WTC11 (cell line): ENCODE results near the gene CNTNAP2. TPM values are rescaled to one million over a fixed set of nuclear protein-coding genes. Genes with fewer than 3 reads are reported as not detected.
A peak's percentile ranks its signal among the peaks of the same experiment; 100 is the strongest.

Source experiments
- ATAC-seq: fragments of 200-7000 bp; cut with Tn5 transposase; 2 replicates; pipeline ENCODE4 v1.10.0; 2021; ENCODE audit warnings: mild to moderate bottlenecking, moderate library complexity
- CTCF ChIA-PET: fragments of 300-600 bp; sonication (Branson Sonifier 250); formaldehyde crosslinking; loops from one replicate; lab custom pipeline; 2021; ENCODE audit warnings: antibody characterized with exemption; lab: Charles Lee
- POLR2A ChIA-PET: fragments of 350-600 bp; sonication (Branson Sonifier 250); formaldehyde crosslinking; loops from one replicate; lab custom pipeline; 2021; ENCODE audit warnings: antibody characterized with exemption; lab: Charles Lee
- DNase-seq: peaks from one replicate; pipeline ENCODE4 v3.0.0; 2021; ENCODE audit warnings: low spot score
- H3K27ac Mint-ChIP-seq: 2 replicates; pipeline ENCODE4 v1.8.0; 2021; ENCODE audit warnings: mixed read lengths
- H3K27me3 Mint-ChIP-seq: 2 replicates; pipeline ENCODE4 v1.8.0; 2021; ENCODE audit warnings: low read depth, mild to moderate bottlenecking, moderate library complexity, mixed read lengths
- H3K36me3 Mint-ChIP-seq: 2 replicates; pipeline ENCODE4 v1.8.0; 2021; ENCODE audit warnings: mixed read lengths
- H3K4me1 Mint-ChIP-seq: 2 replicates; pipeline ENCODE4 v1.8.0; 2022; ENCODE audit warnings: mixed read lengths
- H3K4me3 Mint-ChIP-seq: 2 replicates; pipeline ENCODE4 v1.8.0; 2021; ENCODE audit warnings: mild to moderate bottlenecking, moderate library complexity, mixed read lengths
- H3K9me3 Mint-ChIP-seq: 2 replicates; pipeline ENCODE4 v1.8.0; 2021; ENCODE audit warnings: mixed read lengths
- AR ChIP-seq: fragments of 250-450 bp; sonication (Bioruptor Pico); IDR thresholded peaks from 2 replicates; pipeline ENCODE4 v1.9.0; 2021; ENCODE audit warnings: mild to moderate bottlenecking
- ETV6 ChIP-seq: sonication (generic); formaldehyde crosslinking; IDR thresholded peaks from 2 replicates; pipeline ENCODE4 v1.8.1; 2022; ENCODE audit warnings: mild to moderate bottlenecking, missing genetic modification reagents
- MYBL2 ChIP-seq: sonication (generic); formaldehyde crosslinking; IDR thresholded peaks from 2 replicates; pipeline ENCODE4 v1.8.1; 2023; ENCODE audit warnings: mild to moderate bottlenecking, moderate library complexity, missing genetic modification reagents
- NFE2L1 ChIP-seq: sonication (generic); formaldehyde crosslinking; IDR thresholded peaks from 2 replicates; pipeline ENCODE4 v1.8.1; 2023; ENCODE audit warnings: missing genetic modification reagents
- RORB ChIP-seq: fragments of 250-450 bp; sonication (Bioruptor Pico); IDR thresholded peaks from 2 replicates; pipeline ENCODE4 v1.9.0; 2021; ENCODE audit warnings: mild to moderate bottlenecking
- SOX15 ChIP-seq: fragments of 250-450 bp; sonication (Bioruptor Pico); IDR thresholded peaks from 2 replicates; pipeline ENCODE4 v1.9.0; 2021; ENCODE audit warnings: mild to moderate bottlenecking
- ZNF232 ChIP-seq: sonication (generic); formaldehyde crosslinking; IDR thresholded peaks from 2 replicates; pipeline ENCODE4 v1.8.0; 2022; ENCODE audit warnings: mild to moderate bottlenecking, missing genetic modification reagents
- total RNA-seq: library from RNA; stranded (reverse); gene quantifications from 3 replicates; pipeline ENCODE4 v1.2.3, GENCODE V29; 2021
- TF ChIP-seq, protein P1 (sequence below): sonication (generic); formaldehyde crosslinking; IDR thresholded peaks from 2 replicates; pipeline ENCODE4 v1.8.1; 2023; ENCODE audit warnings: mild to moderate bottlenecking, missing genetic modification reagents, borderline replicate concordance
- TF ChIP-seq, protein P2 (sequence below): sonication (generic); formaldehyde crosslinking; IDR thresholded peaks from 2 replicates; pipeline ENCODE4 v1.8.1; 2023; ENCODE audit warnings: mild to moderate bottlenecking, missing genetic modification reagents
- TF ChIP-seq, protein P3 (sequence below): sonication (generic); formaldehyde crosslinking; IDR thresholded peaks from 2 replicates; pipeline ENCODE4 v1.8.0; 2022; ENCODE audit warnings: mild to moderate bottlenecking, missing genetic modification reagents
- TF ChIP-seq, protein P4 (sequence below): fragments of 250-450 bp; sonication (Bioruptor Pico); IDR thresholded peaks from 2 replicates; pipeline ENCODE4 v1.9.0; 2021; ENCODE audit warnings: mild to moderate bottlenecking, borderline replicate concordance
- TF ChIP-seq, protein P5 (sequence below): sonication (generic); formaldehyde crosslinking; IDR thresholded peaks from 2 replicates; pipeline ENCODE4 v1.8.0; 2023; ENCODE audit warnings: missing genetic modification reagents, mild to moderate bottlenecking, borderline replicate concordance

The CNTNAP2 gene
- total RNA-seq, 1 experiment from 2014 or later = 63.8 TPM

DNA sequence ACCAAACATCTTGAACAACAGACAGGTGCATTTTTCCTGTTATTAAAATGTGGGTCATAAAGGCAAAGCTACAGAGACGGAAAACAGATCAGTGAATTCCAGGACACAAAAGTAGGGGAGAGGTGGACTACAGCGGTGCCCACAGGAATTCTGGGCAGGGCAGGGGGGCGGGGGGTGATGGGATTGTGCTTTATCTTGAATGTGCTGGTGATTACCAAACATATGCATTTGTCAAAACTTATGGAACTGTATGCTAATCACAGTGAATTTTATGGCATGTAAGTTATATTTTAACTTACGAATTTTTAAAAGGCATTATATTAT lies 519.4 kb downstream of the CNTNAP2 start:
- TF ChIP-seq, protein P1, sequence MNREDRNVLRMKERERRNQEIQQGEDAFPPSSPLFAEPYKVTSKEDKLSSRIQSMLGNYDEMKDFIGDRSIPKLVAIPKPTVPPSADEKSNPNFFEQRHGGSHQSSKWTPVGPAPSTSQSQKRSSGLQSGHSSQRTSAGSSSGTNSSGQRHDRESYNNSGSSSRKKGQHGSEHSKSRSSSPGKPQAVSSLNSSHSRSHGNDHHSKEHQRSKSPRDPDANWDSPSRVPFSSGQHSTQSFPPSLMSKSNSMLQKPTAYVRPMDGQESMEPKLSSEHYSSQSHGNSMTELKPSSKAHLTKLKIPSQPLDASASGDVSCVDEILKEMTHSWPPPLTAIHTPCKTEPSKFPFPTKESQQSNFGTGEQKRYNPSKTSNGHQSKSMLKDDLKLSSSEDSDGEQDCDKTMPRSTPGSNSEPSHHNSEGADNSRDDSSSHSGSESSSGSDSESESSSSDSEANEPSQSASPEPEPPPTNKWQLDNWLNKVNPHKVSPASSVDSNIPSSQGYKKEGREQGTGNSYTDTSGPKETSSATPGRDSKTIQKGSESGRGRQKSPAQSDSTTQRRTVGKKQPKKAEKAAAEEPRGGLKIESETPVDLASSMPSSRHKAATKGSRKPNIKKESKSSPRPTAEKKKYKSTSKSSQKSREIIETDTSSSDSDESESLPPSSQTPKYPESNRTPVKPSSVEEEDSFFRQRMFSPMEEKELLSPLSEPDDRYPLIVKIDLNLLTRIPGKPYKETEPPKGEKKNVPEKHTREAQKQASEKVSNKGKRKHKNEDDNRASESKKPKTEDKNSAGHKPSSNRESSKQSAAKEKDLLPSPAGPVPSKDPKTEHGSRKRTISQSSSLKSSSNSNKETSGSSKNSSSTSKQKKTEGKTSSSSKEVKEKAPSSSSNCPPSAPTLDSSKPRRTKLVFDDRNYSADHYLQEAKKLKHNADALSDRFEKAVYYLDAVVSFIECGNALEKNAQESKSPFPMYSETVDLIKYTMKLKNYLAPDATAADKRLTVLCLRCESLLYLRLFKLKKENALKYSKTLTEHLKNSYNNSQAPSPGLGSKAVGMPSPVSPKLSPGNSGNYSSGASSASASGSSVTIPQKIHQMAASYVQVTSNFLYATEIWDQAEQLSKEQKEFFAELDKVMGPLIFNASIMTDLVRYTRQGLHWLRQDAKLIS (CRISPR knock-in tag) = no peak
- TF ChIP-seq, protein P2, sequence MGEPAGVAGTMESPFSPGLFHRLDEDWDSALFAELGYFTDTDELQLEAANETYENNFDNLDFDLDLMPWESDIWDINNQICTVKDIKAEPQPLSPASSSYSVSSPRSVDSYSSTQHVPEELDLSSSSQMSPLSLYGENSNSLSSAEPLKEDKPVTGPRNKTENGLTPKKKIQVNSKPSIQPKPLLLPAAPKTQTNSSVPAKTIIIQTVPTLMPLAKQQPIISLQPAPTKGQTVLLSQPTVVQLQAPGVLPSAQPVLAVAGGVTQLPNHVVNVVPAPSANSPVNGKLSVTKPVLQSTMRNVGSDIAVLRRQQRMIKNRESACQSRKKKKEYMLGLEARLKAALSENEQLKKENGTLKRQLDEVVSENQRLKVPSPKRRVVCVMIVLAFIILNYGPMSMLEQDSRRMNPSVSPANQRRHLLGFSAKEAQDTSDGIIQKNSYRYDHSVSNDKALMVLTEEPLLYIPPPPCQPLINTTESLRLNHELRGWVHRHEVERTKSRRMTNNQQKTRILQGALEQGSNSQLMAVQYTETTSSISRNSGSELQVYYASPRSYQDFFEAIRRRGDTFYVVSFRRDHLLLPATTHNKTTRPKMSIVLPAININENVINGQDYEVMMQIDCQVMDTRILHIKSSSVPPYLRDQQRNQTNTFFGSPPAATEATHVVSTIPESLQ (CRISPR knock-in tag) = no peak
- TF ChIP-seq ETV6 (CRISPR knock-in tag) = no peak
- no peak for TF ChIP-seq SOX15 (CRISPR knock-in tag)
- no peak for TF ChIP-seq ZNF232
- no peak for TF ChIP-seq RORB (CRISPR knock-in tag)
- TF ChIP-seq, protein P3, sequence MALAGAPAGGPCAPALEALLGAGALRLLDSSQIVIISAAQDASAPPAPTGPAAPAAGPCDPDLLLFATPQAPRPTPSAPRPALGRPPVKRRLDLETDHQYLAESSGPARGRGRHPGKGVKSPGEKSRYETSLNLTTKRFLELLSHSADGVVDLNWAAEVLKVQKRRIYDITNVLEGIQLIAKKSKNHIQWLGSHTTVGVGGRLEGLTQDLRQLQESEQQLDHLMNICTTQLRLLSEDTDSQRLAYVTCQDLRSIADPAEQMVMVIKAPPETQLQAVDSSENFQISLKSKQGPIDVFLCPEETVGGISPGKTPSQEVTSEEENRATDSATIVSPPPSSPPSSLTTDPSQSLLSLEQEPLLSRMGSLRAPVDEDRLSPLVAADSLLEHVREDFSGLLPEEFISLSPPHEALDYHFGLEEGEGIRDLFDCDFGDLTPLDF (CRISPR knock-in tag) = no peak
- TF ChIP-seq AR = no peak
- TF ChIP-seq, protein P4, sequence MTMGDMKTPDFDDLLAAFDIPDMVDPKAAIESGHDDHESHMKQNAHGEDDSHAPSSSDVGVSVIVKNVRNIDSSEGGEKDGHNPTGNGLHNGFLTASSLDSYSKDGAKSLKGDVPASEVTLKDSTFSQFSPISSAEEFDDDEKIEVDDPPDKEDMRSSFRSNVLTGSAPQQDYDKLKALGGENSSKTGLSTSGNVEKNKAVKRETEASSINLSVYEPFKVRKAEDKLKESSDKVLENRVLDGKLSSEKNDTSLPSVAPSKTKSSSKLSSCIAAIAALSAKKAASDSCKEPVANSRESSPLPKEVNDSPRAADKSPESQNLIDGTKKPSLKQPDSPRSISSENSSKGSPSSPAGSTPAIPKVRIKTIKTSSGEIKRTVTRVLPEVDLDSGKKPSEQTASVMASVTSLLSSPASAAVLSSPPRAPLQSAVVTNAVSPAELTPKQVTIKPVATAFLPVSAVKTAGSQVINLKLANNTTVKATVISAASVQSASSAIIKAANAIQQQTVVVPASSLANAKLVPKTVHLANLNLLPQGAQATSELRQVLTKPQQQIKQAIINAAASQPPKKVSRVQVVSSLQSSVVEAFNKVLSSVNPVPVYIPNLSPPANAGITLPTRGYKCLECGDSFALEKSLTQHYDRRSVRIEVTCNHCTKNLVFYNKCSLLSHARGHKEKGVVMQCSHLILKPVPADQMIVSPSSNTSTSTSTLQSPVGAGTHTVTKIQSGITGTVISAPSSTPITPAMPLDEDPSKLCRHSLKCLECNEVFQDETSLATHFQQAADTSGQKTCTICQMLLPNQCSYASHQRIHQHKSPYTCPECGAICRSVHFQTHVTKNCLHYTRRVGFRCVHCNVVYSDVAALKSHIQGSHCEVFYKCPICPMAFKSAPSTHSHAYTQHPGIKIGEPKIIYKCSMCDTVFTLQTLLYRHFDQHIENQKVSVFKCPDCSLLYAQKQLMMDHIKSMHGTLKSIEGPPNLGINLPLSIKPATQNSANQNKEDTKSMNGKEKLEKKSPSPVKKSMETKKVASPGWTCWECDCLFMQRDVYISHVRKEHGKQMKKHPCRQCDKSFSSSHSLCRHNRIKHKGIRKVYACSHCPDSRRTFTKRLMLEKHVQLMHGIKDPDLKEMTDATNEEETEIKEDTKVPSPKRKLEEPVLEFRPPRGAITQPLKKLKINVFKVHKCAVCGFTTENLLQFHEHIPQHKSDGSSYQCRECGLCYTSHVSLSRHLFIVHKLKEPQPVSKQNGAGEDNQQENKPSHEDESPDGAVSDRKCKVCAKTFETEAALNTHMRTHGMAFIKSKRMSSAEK (CRISPR knock-in tag) = no peak
- no peak for TF ChIP-seq MYBL2
- no peak for TF ChIP-seq NFE2L1 (CRISPR knock-in tag)
- TF ChIP-seq, protein P5, sequence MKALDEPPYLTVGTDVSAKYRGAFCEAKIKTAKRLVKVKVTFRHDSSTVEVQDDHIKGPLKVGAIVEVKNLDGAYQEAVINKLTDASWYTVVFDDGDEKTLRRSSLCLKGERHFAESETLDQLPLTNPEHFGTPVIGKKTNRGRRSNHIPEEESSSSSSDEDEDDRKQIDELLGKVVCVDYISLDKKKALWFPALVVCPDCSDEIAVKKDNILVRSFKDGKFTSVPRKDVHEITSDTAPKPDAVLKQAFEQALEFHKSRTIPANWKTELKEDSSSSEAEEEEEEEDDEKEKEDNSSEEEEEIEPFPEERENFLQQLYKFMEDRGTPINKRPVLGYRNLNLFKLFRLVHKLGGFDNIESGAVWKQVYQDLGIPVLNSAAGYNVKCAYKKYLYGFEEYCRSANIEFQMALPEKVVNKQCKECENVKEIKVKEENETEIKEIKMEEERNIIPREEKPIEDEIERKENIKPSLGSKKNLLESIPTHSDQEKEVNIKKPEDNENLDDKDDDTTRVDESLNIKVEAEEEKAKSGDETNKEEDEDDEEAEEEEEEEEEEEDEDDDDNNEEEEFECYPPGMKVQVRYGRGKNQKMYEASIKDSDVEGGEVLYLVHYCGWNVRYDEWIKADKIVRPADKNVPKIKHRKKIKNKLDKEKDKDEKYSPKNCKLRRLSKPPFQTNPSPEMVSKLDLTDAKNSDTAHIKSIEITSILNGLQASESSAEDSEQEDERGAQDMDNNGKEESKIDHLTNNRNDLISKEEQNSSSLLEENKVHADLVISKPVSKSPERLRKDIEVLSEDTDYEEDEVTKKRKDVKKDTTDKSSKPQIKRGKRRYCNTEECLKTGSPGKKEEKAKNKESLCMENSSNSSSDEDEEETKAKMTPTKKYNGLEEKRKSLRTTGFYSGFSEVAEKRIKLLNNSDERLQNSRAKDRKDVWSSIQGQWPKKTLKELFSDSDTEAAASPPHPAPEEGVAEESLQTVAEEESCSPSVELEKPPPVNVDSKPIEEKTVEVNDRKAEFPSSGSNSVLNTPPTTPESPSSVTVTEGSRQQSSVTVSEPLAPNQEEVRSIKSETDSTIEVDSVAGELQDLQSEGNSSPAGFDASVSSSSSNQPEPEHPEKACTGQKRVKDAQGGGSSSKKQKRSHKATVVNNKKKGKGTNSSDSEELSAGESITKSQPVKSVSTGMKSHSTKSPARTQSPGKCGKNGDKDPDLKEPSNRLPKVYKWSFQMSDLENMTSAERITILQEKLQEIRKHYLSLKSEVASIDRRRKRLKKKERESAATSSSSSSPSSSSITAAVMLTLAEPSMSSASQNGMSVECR = no peak
- peak overlapping the region; percentile 93 for H3K27ac Mint-ChIP-seq

More for the DNA sequence above, 519.4 kb downstream of the CNTNAP2 start:
- Mint-ChIP-seq H3K9me3 (no peaks in the 10 kb centered on the region), H3K4me3 (peak overlapping the region; percentile 48), H3K36me3 (no peaks in the 10 kb centered on the region), H3K4me1 (peaks cover 30% of the 10 kb centered on the region), H3K27me3 (no peaks in the 10 kb centered on the region)
- peak; percentile 45 for ATAC-seq
- ChIA-PET POLR2A (no interaction called here), CTCF (interaction anchor here (0.6 kb wide), 1 partner anchor 1430 kb away, joined by 3 read pairs; no protein-coding TSS in a partner anchor)
- DNase-seq = no peak
